Keratinocyte (primary cell): ENCODE results near the gene ADAMTSL3.

ENCODE experiments used
- CTCF ChIP-seq, 3 experiments: IDR thresholded peaks in 1 of 3; conservative IDR thresholded peaks in 1 of 3; optimal IDR thresholded peaks in 1 of 3; 2 replicates in 2 of 3; 3 replicates in 1 of 3; pipeline versions ENCODE3 to v1.5.1; 2011; ENCODE audit warnings: low read length in 3 of 3, mild to moderate bottlenecking in 3 of 3, moderate library complexity in 2 of 3, control low read depth in 1 of 3, inconsistent platforms in 1 of 3; ENCODE audit not compliant: insufficient read depth in 2 of 3; ENCODE audit errors: extremely low read depth in 1 of 3
- EZH2 ChIP-seq: IDR thresholded peaks from one replicate; pipeline ENCODE4 v1.6.1; 2012; ENCODE audit warnings: inconsistent platforms, mild to moderate bottlenecking, low read length, moderate library complexity

- TF ChIP-seq CTCF (optimal IDR thresholded peaks at IDR 0.05 in 1 of 3, IDR thresholded peaks at IDR 0.05 in 1 of 3, conservative IDR thresholded peaks at IDR 0.05 in 1 of 3; ENCODE audit: extremely low read depth in 1 of 3, insufficient read depth in 2 of 3, low read length in 3 of 3) = no peak
- TF ChIP-seq EZH2 = no peak
Measured at GRCh38 chr15:83897037-83897436, 243.1 kb downstream of the ADAMTSL3 start.
